Endothelial cell of umbilical vein (primary cell): ENCODE measurements around the gene NHLRC4. TPM values are rescaled to one million over a fixed set of nuclear protein-coding genes. Genes with fewer than 3 reads are reported as not detected.

Experiments used
- BruUV-seq: library from RNA; stranded (reverse); fragments of 400-500 nt; replicated peaks from 2 replicates; lab custom pipeline; 2021; lab: Mats Ljungman, UMichigan
- CTCF ChIA-PET: fragments of 300-600, 350-600 bp; sonication (Branson Sonifier 250); formaldehyde crosslinking; loops from one replicate; lab custom pipeline; 2021; ENCODE audit warnings: antibody characterized with exemption, inconsistent platforms; lab: Charles Lee
- POLR2A ChIA-PET: fragments of 300-600, 350-600 bp; sonication (Branson Sonifier 250); formaldehyde crosslinking; loops from one replicate; lab custom pipeline; 2021; ENCODE audit warnings: antibody characterized with exemption, inconsistent platforms; lab: Charles Lee
- DNase-seq: peaks from one replicate; pipeline ENCODE4 v3.0.0-alpha.2; 2011; ENCODE audit warnings: low read depth, low spot score
- FAIRE-seq: peaks from 2 replicates; lab custom pipeline; 2011; peaks lifted over from hg19 to GRCh38; lab: Jason Lieb, UNC
- H2AFZ ChIP-seq: 2 replicates; pipeline ENCODE4 v1.6.0; 2012; ENCODE audit warnings: low read depth, low read length, control low read depth, inconsistent platforms
- H3K27ac ChIP-seq: 2 replicates; pipeline ENCODE4 v1.5.1; 2011; ENCODE audit warnings: low read depth, mild to moderate bottlenecking, control low read depth, low read length, moderate library complexity; ENCODE audit not compliant: insufficient read depth
- H3K27me3 ChIP-seq, 2 experiments: 2 replicates each; pipeline versions ENCODE4 v1.6.0 to v1.6.1; 2011; ENCODE audit warnings: low read length in 2 of 2, mixed read lengths in 1 of 2; ENCODE audit not compliant: control insufficient read depth in 2 of 2, insufficient read depth in 2 of 2
- H3K36me3 ChIP-seq, 2 experiments: 2 replicates in 1 of 2; 3 replicates in 1 of 2; pipeline ENCODE4 v1.5.1; 2011; ENCODE audit warnings: low read length in 2 of 2, mild to moderate bottlenecking in 1 of 2, moderate library complexity in 1 of 2; ENCODE audit not compliant: control insufficient read depth in 2 of 2, insufficient read depth in 2 of 2; ENCODE audit errors: extremely low read depth in 1 of 2
- H3K4me1 ChIP-seq: 3 replicates; pipeline ENCODE4 v1.5.1; 2011; ENCODE audit warnings: mild to moderate bottlenecking, low read length; ENCODE audit not compliant: control insufficient read depth, insufficient read depth; ENCODE audit errors: extremely low read depth
- H3K4me2 ChIP-seq: 2 replicates; pipeline ENCODE4 v1.6.1; 2011; ENCODE audit warnings: low read length, control low read depth, mixed read lengths; ENCODE audit not compliant: insufficient read depth
- H3K4me3 ChIP-seq, 3 experiments: fragments of 200-600 bp in 1 of 3; sonication (generic), shearing (Covaris generic) in 1 of 3; replicated peaks in 1 of 3; 2 replicates each; pipeline ENCODE4 v1.5.1; 2011 to 2016; ENCODE audit warnings: control low read depth in 3 of 3, low read length in 3 of 3, mild to moderate bottlenecking in 2 of 3, inconsistent platforms in 1 of 3, low read depth in 1 of 3, moderate library complexity in 1 of 3; ENCODE audit not compliant: insufficient read depth in 1 of 3
- H3K79me2 ChIP-seq: 2 replicates; pipeline ENCODE4 v1.6.0; 2012; ENCODE audit warnings: low read length, inconsistent platforms; ENCODE audit not compliant: control insufficient read depth, insufficient read depth
- H3K9ac ChIP-seq: replicated peaks from 2 replicates; pipeline ENCODE3; 2011; ENCODE audit warnings: low read length, control low read depth; ENCODE audit not compliant: insufficient read depth; ENCODE audit errors: extremely low read depth
- H3K9me1 ChIP-seq: replicated peaks from 3 replicates; pipeline ENCODE4 v1.6.0; 2011; ENCODE audit warnings: mild to moderate bottlenecking, low read length; ENCODE audit not compliant: control insufficient read depth, insufficient read depth; ENCODE audit errors: extremely low read depth
- H3K9me3 ChIP-seq: replicated peaks from 2 replicates; pipeline ENCODE4 v1.5.1; 2012; ENCODE audit warnings: low read length, inconsistent platforms; ENCODE audit not compliant: control insufficient read depth, insufficient read depth
- H4K20me1 ChIP-seq: replicated peaks from 2 replicates; pipeline ENCODE3; 2011; ENCODE audit warnings: mild to moderate bottlenecking, low read length; ENCODE audit not compliant: control insufficient read depth, insufficient read depth; ENCODE audit errors: extremely low read depth
- EZH2 ChIP-seq: IDR thresholded peaks from 2 replicates; pipeline ENCODE4 v1.6.1; 2012; ENCODE audit warnings: borderline replicate concordance, low read depth, mild to moderate bottlenecking, moderate library complexity, low read length, inconsistent platforms; ENCODE audit not compliant: severe bottlenecking
- FOS ChIP-seq: IDR thresholded peaks from 2 replicates; pipeline ENCODE4 v1.6.1; 2011; ENCODE audit warnings: mild to moderate bottlenecking, low read length, moderate library complexity, borderline replicate concordance; ENCODE audit not compliant: insufficient read depth
- GATA2 ChIP-seq: IDR thresholded peaks from 2 replicates; pipeline ENCODE4 v1.7.0; 2011; ENCODE audit warnings: low read depth, mild to moderate bottlenecking, moderate library complexity, mixed read lengths, low read length; ENCODE audit not compliant: insufficient read length, insufficient read depth
- JUN ChIP-seq: IDR thresholded peaks from 2 replicates; pipeline ENCODE4 v1.6.1; 2011; ENCODE audit warnings: borderline replicate concordance, low read depth; ENCODE audit not compliant: insufficient read length, insufficient read depth
- MYC ChIP-seq: IDR thresholded peaks from one replicate; pipeline ENCODE4 v1.6.1; 2011; ENCODE audit warnings: mild to moderate bottlenecking, low read depth, low read length
- dilution Hi-C: fragments of 300-500 bp; cut with MboI; formaldehyde crosslinking; loops from one replicate; pipeline ENCODE4 v1.15.0; 2019; ENCODE audit warnings: low sequenced_read_pairs; ENCODE audit not compliant: extremely low pct_ligation_motif_present
- intact Hi-C: fragments of 100-400 bp; cut with micrococcal nuclease; formaldehyde crosslinking; loops from one replicate; pipeline ENCODE4 v1.10.0; 2022
- polyA plus RNA-seq, 4 experiments: library from polyadenylated mRNA; depleted of rRNA in 3 of 4; stranded (reverse) in 3 of 4; unstranded in 1 of 4; fragments of >200 nt; gene quantifications; 2 replicates each; pipeline versions ENCODE4 v1.2.1 to v1.2.3, GENCODE V29; 2011 to 2012; ENCODE audit warnings: missing spikeins in 1 of 4
- total RNA-seq: library from RNA; stranded (reverse); gene quantifications from 2 replicates; pipeline ENCODE4 v1.2.3, GENCODE V29; 2021
- TF ChIP-seq, protein P1 (sequence below): IDR thresholded peaks from 2 replicates; pipeline ENCODE4 v1.6.1; 2011; ENCODE audit not compliant: insufficient read depth, insufficient read length

NHLRC4 gene
- total and polyA plus RNA-seq, 2 donors (not counting 3 experiments of a cell fraction or from before 2014, with no cell fraction given) = 0.73 to 0.94 TPM

DNA sequence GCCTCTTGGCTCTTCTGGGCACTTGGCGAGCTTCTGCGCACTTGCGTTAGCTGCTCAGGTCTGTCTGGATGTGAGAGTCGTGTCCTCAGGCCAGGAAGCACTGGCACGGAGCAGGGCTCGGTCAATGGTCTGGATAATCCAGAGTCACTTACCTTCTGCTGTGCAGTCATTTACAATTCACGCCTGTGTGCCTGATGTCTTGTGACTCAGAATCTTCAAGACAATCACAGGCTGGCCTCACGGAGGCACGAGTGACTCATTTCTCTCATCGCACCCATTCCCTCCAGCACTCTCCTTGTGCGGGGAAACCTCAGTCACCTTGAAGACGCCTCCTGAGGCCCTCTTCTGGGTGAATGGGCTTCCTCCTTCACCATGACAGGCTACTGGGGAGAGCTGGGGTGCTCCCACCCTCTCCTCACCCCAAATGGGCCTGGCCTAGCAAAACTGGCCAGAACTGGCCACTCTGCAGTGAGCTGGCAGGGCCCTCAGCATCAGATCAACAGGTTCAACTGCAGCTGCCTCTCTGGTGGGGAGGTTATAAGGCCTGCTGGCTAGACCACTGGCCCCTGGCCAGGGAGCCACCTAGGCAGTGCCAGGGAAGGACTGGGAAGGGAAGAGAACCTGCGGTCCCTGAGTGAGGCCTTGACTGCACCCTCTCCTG is 41.2 kb upstream of the NHLRC4 start:
- dilution Hi-C loops = no loop called here
- Histone ChIP-seq H3K4me3 (peak overlapping the region in 2 of 3 experiments; percentile 53 to 81), H3K27me3 (no peaks in the 10 kb centered on the region), H3K79me2 (peaks cover 39% of the 10 kb centered on the region), H3K9me3 (no peaks in the 10 kb centered on the region), H3K36me3 (peaks cover under 1 to 7% of the 10 kb centered on the region in 2 experiments), H4K20me1 (no peaks in the 10 kb centered on the region), H3K4me2 (peak overlapping the region; percentile 73), H3K4me1 (peaks cover 35% of the 10 kb centered on the region), H3K9ac (peak overlapping the region; percentile 12), H2AFZ (no peak overlapping the region), H3K27ac (peak overlapping the region; percentile 90), H3K9me1 (no peaks in the 10 kb centered on the region)
- intact Hi-C loops = loop anchor here (2.0 to 5.0 kb wide), 2 partner anchors 42 to 129 kb away; partner anchors contain the start of genes NHLRC4, NME4 and PIGQ
- BruUV-seq = no TSS peak
- POLR2A ChIA-PET = no interaction called here
- CTCF ChIA-PET = interaction anchor here (0.8 to 1.2 kb wide), 2 partner anchors 28 to 135 kb away, joined by 3 read pairs; no protein-coding TSS in a partner anchor
- FAIRE-seq = peak; percentile 98
- TF ChIP-seq, protein P1, sequence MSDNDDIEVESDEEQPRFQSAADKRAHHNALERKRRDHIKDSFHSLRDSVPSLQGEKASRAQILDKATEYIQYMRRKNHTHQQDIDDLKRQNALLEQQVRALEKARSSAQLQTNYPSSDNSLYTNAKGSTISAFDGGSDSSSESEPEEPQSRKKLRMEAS = peak; percentile 12
- TF ChIP-seq GATA2 (no peak), EZH2 (no peak), JUN (peak; percentile 78), MYC (no peak), FOS (peak; percentile 87)
- peak; percentile 71 for DNase-seq
